Neural progenitor cell (in vitro differentiated cells): ENCODE data around the gene EREG.

Experiments
- CTCF ChIP-seq: fragments of 200-600 bp; sonication (generic); IDR thresholded peaks from 2 replicates; pipeline ENCODE4 v1.5.1; 2017; ENCODE audit warnings: antibody characterized with exemption, mild to moderate bottlenecking
- EZH2 ChIP-seq: fragments of 200-600 bp; sonication (generic); IDR thresholded peaks from 2 replicates; pipeline ENCODE4 v1.6.1; 2017; ENCODE audit warnings: antibody characterized with exemption, mild to moderate bottlenecking, moderate library complexity

GRCh38 chr4:74374128-74374527 is 9.2 kb downstream of the EREG start:
- TF ChIP-seq CTCF (no peak), EZH2 (no peak)
